Body of pancreas (tissue), 4 donors: ENCODE results near the gene NOS1. TPM values are rescaled to one million over a fixed set of nuclear protein-coding genes. Genes with fewer than 3 reads are reported as not detected.

Source experiments
- ATAC-seq: fragments of 150-250 bp; one replicate; pipeline ENCODE4 v1.9.1; 2016
- DNase-seq, 4 donors: peaks; one replicate each; pipeline ENCODE4 v3.0.0-alpha.2; 2019
- H3K27ac ChIP-seq, 4 donors: fragments of 200-600 bp; sonication (generic); 1 replicate in 3 of 4; 2 replicates in 1 of 4; pipeline versions ENCODE4 v1.5.1 to v1.6.1; 2016 to 2019; ENCODE audit warnings: mild to moderate bottlenecking in 1 of 4, mixed read lengths in 1 of 4, moderate library complexity in 1 of 4
- H3K27me3 ChIP-seq, 2 donors: fragments of 200-600 bp; sonication (generic); one replicate each; pipeline ENCODE4 v1.6.0; 2016; ENCODE audit warnings: mild to moderate bottlenecking in 1 of 2
- H3K36me3 ChIP-seq, 2 donors: fragments of 200-600 bp; sonication (generic); replicated peaks in 1 of 2; 2 replicates each; pipeline ENCODE4 v1.5.1; 2016; ENCODE audit warnings: low read depth in 2 of 2; ENCODE audit not compliant: insufficient read depth in 1 of 2
- H3K4me1 ChIP-seq: fragments of 200-600 bp; sonication (generic); one replicate; pipeline ENCODE4 v1.6.0; 2016
- H3K4me3 ChIP-seq, 2 donors: fragments of 200-600 bp; sonication (generic); 1 replicate in 1 of 2; 2 replicates in 1 of 2; pipeline ENCODE4 v1.5.1; 2016 to 2019
- H3K9me3 ChIP-seq, 3 donors: fragments of 200-600 bp; sonication (generic); 1 replicate in 2 of 3; 2 replicates in 1 of 3; pipeline ENCODE4 v1.5.1; 2016
- POLR2A ChIP-seq, 3 donors: fragments of 450-650 bp; IDR thresholded peaks; one replicate each; pipeline ENCODE4 v1.6.1; 2016; ENCODE audit warnings: antibody characterized with exemption in 3 of 3, mild to moderate bottlenecking in 2 of 3
- WGBS, 2 donors: methylation state at CpG; one replicate each; pipeline ENCODE4 v1.1.5; 2017; 5-methylcytosine and 5-hydroxymethylcytosine counted together
- intact Hi-C: fragments of 100-400 bp; cut with DNase I; formaldehyde crosslinking; loops from one replicate; pipeline ENCODE4 v1.15.1; 2023
- total RNA-seq, 2 donors: library from RNA; depleted of rRNA; stranded (reverse); fragments of >200 nt; gene quantifications; one replicate each; pipeline ENCODE4 v1.1.0, GENCODE V29; 2016
- TF ChIP-seq, protein P1 (sequence below), 7 experiments: fragments of 450-650 bp in 4 of 7; fragments of 200-600 bp in 3 of 7; sonication (generic) in 3 of 7; IDR thresholded peaks; one replicate each; pipeline ENCODE4 v1.5.1; 2016 to 2019; ENCODE audit warnings: antibody characterized with exemption in 7 of 7

NOS1 gene
- total RNA-seq, 2 donors from 2014 or later: 0.78 to 12.9 TPM

DNA sequence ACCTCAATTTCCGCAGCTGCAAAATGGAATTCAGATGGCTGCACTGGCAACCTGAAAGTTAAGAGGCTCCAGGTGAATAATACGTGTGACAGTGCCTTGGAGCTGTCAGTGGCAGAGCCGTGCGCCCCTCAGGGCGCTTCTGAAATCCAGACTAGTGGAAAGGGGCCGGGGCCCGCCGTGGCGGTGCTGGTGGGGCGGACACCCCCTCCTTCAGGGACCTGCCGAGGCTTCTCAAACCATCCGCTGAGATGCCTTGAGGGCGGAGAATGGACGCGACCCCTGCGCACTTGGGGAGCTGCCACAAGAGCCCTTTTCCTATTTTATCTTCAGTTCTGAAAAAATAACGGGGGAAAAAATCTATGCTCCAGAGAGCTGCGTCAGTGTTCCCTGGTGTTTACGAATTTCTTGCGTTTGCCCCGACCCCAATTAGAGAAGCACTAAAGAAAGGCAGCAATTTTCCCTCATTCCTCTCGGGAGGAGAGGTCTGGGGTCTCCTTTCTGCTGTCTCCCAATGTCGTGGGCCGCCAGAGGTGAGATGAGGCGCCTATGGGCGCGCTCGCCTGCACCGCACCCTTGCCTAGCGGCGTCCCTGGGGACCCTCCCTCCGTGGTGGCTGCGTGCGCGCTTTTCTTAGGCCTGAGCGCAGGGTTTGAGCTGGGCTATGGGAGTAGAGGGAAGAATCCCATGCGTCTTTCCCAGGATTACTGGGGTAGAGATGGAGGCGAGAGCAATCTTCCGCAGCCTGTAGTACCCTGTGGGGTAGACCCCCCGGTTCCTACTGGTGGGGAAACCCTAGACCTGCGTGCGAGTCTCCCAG lies 2.2 kb downstream of the NOS1 start:
- no peak overlapping the region for H3K27ac ChIP-seq
- H3K4me1 ChIP-seq: peaks cover 10% of the 10 kb centered on the region
- H3K36me3 ChIP-seq: no peaks in the 10 kb centered on the region
- DNase-seq: no peak
- H3K4me3 ChIP-seq: no peak overlapping the region
- no peak for TF ChIP-seq POLR2A (IDR thresholded peaks at IDR 0.05)
- TF ChIP-seq, protein P1, sequence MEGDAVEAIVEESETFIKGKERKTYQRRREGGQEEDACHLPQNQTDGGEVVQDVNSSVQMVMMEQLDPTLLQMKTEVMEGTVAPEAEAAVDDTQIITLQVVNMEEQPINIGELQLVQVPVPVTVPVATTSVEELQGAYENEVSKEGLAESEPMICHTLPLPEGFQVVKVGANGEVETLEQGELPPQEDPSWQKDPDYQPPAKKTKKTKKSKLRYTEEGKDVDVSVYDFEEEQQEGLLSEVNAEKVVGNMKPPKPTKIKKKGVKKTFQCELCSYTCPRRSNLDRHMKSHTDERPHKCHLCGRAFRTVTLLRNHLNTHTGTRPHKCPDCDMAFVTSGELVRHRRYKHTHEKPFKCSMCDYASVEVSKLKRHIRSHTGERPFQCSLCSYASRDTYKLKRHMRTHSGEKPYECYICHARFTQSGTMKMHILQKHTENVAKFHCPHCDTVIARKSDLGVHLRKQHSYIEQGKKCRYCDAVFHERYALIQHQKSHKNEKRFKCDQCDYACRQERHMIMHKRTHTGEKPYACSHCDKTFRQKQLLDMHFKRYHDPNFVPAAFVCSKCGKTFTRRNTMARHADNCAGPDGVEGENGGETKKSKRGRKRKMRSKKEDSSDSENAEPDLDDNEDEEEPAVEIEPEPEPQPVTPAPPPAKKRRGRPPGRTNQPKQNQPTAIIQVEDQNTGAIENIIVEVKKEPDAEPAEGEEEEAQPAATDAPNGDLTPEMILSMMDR (IDR thresholded peaks at IDR 0.05): no peak
- 44 to 45% methylated on average over 38 to 42 of the region's 42 CpGs for WGBS, 2 donors
- intact Hi-C loops: no loop called here
- no peaks in the 10 kb centered on the region for H3K9me3 ChIP-seq
- ATAC-seq: no peak
- no peaks in the 10 kb centered on the region for H3K27me3 ChIP-seq

DNA sequence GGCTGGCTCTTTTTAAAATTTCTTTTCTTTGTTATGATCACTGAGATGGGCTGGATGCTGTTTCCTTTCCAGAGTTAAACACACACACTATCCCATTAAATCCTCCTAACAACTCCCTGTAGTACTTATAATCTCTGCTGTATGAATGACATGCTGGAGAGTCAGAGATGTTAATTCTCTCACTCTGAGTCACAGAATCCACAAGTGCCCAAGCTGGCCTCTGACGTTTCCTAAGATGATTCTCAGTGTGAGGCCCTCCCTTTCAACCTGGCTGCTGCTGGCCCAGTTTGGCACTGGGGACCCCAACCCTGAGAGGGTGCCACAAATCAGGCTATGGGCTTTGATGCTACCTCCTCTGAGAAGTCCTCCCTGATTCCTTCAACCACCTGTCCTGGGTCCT lies 5.4 kb downstream of the NOS1 start:
- H3K4me3 ChIP-seq: no peak overlapping the region
- H3K27me3 ChIP-seq: no peaks in the 10 kb centered on the region
- H3K4me1 ChIP-seq: peaks cover 9% of the 10 kb centered on the region
- no peak for TF ChIP-seq POLR2A (IDR thresholded peaks at IDR 0.05)
- TF ChIP-seq, protein P1 (IDR thresholded peaks at IDR 0.05): no peak
- no peak overlapping the region for H3K27ac ChIP-seq
- ATAC-seq (no peak), DNase-seq (no peak)
- no peaks in the 10 kb centered on the region for H3K9me3 ChIP-seq
- 44 to 50% methylated on average over 1 of the region's 1 CpG for WGBS, 2 donors
- intact Hi-C loops: no loop called here
- H3K36me3 ChIP-seq: no peaks in the 10 kb centered on the region

- H3K4me3 ChIP-seq: no peak overlapping the region
- DNase-seq (no peak), ATAC-seq (no peak)
- no peaks in the 10 kb centered on the region for H3K4me1 ChIP-seq
- TF ChIP-seq, protein P1 (IDR thresholded peaks at IDR 0.05): no peak
- TF ChIP-seq POLR2A (IDR thresholded peaks at IDR 0.05): no peak
- intact Hi-C loops: no loop called here
- no peaks in the 10 kb centered on the region for H3K27me3 ChIP-seq
- no peaks in the 10 kb centered on the region for H3K9me3 ChIP-seq
- H3K36me3 ChIP-seq: no peaks in the 10 kb centered on the region
- H3K27ac ChIP-seq: no peak overlapping the region
Measured at GRCh38 chr12:117352883-117353282, 8.5 kb downstream of the NOS1 start.

GRCh38 chr12:117352206-117352605 lies 9.2 kb downstream of the NOS1 start:
- TF ChIP-seq POLR2A (IDR thresholded peaks at IDR 0.05): no peak
- TF ChIP-seq, protein P1 (IDR thresholded peaks at IDR 0.05): no peak
- ATAC-seq: no peak
- Histone ChIP-seq H3K9me3 (no peaks in the 10 kb centered on the region), H3K27me3 (no peaks in the 10 kb centered on the region), H3K36me3 (no peaks in the 10 kb centered on the region), H3K27ac (no peak overlapping the region), H3K4me3 (no peak overlapping the region), H3K4me1 (no peaks in the 10 kb centered on the region)
- DNase-seq: no peak
- intact Hi-C loops: no loop called here
- WGBS, 2 donors: 80% methylated on average over 8 to 9 of the region's 9 CpGs

DNA sequence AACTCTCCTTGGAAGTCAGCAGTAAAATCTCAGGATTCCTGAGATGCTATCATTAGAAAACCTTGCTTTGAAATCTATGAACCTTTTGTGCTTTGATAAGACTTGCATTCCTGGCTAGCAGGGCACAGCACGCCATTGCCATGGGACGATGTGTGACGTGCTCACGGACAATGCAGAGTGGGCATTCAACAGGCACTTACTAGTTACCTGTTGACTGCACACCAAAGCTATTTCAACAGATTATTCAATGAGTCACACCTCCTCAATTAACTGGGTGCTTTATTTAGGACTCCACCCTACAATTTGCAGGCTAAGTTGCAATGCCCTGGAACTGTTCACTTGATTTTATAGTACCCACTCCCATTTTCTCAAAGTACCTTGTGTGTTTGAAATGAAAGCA lies 11.3 kb downstream of the NOS1 start:
- Histone ChIP-seq H3K4me3 (no peak overlapping the region), H3K4me1 (no peaks in the 10 kb centered on the region), H3K36me3 (no peaks in the 10 kb centered on the region), H3K27ac (no peak overlapping the region), H3K9me3 (no peaks in the 10 kb centered on the region), H3K27me3 (no peaks in the 10 kb centered on the region)
- ATAC-seq: no peak
- intact Hi-C loops: no loop called here
- 82 to 91% methylated on average over 4 of the region's 4 CpGs for WGBS, 2 donors
- TF ChIP-seq, protein P1 (IDR thresholded peaks at IDR 0.05): no peak
- no peak for TF ChIP-seq POLR2A (IDR thresholded peaks at IDR 0.05)
- DNase-seq: no peak
